ENCODE results near the gene YPEL3.

DNA sequence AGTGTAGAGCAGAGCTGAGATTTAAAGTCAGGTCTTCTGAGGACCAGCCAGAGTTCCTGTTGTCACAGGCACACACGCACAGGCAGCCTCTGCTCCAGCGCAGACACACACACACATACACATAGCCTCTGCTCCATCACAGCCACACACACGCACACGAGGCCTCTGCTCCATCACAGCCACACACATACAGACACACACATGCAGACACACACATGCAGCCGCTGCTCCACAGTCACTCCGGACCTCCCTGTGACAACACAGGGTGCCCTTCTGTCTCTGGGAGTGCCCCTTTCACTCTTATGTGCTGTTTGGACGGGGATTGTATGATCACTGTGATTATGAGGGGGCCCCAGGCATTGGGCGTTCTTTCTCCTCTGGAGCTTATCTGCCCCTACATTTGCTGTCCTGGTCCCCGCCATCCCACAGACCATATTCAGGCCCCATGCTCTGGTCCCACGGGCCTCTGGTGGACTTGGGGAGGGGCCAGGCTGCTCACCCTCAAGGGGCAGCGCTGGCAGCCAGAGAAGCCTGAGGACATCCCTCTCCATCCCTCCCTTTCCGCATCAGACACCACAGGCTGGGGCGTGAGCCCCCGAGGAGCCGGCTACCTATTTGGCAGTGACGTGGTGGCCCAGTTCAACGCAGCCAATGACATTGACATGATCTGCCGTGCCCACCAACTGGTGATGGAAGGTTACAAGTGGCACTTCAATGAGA, 11.8 kb downstream of the YPEL3 start:
- TF ChIP-seq, protein P1, sequence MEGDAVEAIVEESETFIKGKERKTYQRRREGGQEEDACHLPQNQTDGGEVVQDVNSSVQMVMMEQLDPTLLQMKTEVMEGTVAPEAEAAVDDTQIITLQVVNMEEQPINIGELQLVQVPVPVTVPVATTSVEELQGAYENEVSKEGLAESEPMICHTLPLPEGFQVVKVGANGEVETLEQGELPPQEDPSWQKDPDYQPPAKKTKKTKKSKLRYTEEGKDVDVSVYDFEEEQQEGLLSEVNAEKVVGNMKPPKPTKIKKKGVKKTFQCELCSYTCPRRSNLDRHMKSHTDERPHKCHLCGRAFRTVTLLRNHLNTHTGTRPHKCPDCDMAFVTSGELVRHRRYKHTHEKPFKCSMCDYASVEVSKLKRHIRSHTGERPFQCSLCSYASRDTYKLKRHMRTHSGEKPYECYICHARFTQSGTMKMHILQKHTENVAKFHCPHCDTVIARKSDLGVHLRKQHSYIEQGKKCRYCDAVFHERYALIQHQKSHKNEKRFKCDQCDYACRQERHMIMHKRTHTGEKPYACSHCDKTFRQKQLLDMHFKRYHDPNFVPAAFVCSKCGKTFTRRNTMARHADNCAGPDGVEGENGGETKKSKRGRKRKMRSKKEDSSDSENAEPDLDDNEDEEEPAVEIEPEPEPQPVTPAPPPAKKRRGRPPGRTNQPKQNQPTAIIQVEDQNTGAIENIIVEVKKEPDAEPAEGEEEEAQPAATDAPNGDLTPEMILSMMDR (IDR thresholded peaks at IDR 0.05), result no peak
- no peak for TF ChIP-seq POLR2A (IDR thresholded peaks at IDR 0.05)

Measured in adrenal gland (tissue), 5 donors.